Neural cell (in vitro differentiated cells): ENCODE measurements around the gene KCNMB4. TPM values are rescaled to one million over a fixed set of nuclear protein-coding genes. Genes with fewer than 3 reads are reported as not detected.

Experiments
- H2AFZ ChIP-seq: fragments of 200-600, 300-800 bp; sonication (generic), shearing (Covaris generic); 2 replicates; pipeline ENCODE4 v1.6.0; 2014; ENCODE audit warnings: low read depth, mild to moderate bottlenecking, antibody characterized with exemption, low read length, moderate library complexity
- H3F3A ChIP-seq: fragments of 200-600 bp; shearing (Covaris generic); 2 replicates; pipeline ENCODE4 v1.6.1; 2016; ENCODE audit warnings: mild to moderate bottlenecking, moderate library complexity, mixed read lengths, antibody characterized with exemption, low read length; ENCODE audit not compliant: insufficient read depth, poor library complexity, severe bottlenecking
- H3K27ac ChIP-seq: fragments of 200-600, 300-800 bp; sonication (generic), shearing (Covaris generic); 2 replicates; pipeline ENCODE4 v1.5.1; 2014; ENCODE audit warnings: mild to moderate bottlenecking, low read length, moderate library complexity
- H3K27me3 ChIP-seq: fragments of 300-800, 200-600 bp; sonication (generic), shearing (Covaris generic); 2 replicates; pipeline ENCODE4 v1.6.0; 2014; ENCODE audit warnings: mild to moderate bottlenecking, low read depth, low read length, moderate library complexity; ENCODE audit not compliant: insufficient read depth
- H3K36me3 ChIP-seq: fragments of 300-800, 200-600 bp; sonication (generic), shearing (Covaris generic); 2 replicates; pipeline ENCODE4 v1.5.1; 2014; ENCODE audit warnings: mild to moderate bottlenecking, antibody characterized with exemption, low read length, moderate library complexity; ENCODE audit not compliant: insufficient read depth
- H3K4me2 ChIP-seq: fragments of 300-800, 200-600 bp; sonication (generic), shearing (Covaris generic); 2 replicates; pipeline ENCODE4 v1.6.0; 2014; ENCODE audit warnings: mild to moderate bottlenecking, low read length
- H3K4me3 ChIP-seq: fragments of 300-800, 200-600 bp; sonication (generic), shearing (Covaris generic); 2 replicates; pipeline ENCODE4 v1.5.1; 2014; ENCODE audit warnings: mild to moderate bottlenecking, low read length, moderate library complexity
- H3K79me2 ChIP-seq: fragments of 200-600 bp; shearing (Covaris generic); replicated peaks from 2 replicates; pipeline ENCODE4 v1.6.0; 2014; ENCODE audit warnings: mild to moderate bottlenecking, low read length, moderate library complexity; ENCODE audit not compliant: insufficient read depth
- H3K9ac ChIP-seq: fragments of 300-800, 200-600 bp; sonication (generic), shearing (Covaris generic); 2 replicates; pipeline ENCODE4 v1.6.1; 2016; ENCODE audit warnings: mild to moderate bottlenecking, low read length, mixed read lengths
- H3K9me2 ChIP-seq: fragments of 200-600 bp; shearing (Covaris generic); 2 replicates; pipeline ENCODE4 v1.6.1; 2016; ENCODE audit warnings: mild to moderate bottlenecking, low read length, mixed read lengths; ENCODE audit not compliant: insufficient read depth
- H3K9me3 ChIP-seq: fragments of 200-600, 300-800 bp; sonication (generic), shearing (Covaris generic); 2 replicates; pipeline ENCODE4 v1.6.1; 2016; ENCODE audit warnings: mild to moderate bottlenecking, mixed run types, low read length, moderate library complexity, mixed read lengths
- H4K20me1 ChIP-seq: fragments of 200-600 bp; shearing (Covaris generic); 2 replicates; pipeline ENCODE4 v1.6.1; 2016; ENCODE audit warnings: mild to moderate bottlenecking, mixed run types; ENCODE audit not compliant: insufficient read depth
- EP300 ChIP-seq: fragments of 450-650 bp; conservative IDR thresholded peaks from 2 replicates; pipeline ENCODE4 v1.6.1; 2014; ENCODE audit warnings: antibody characterized with exemption, mild to moderate bottlenecking, moderate library complexity; ENCODE audit not compliant: poor library complexity, severe bottlenecking
- EZH2 ChIP-seq: fragments of 200-600, 300-800 bp; shearing (Covaris generic), sonication (generic); IDR thresholded peaks from 2 replicates; pipeline ENCODE4 v1.6.1; 2014; ENCODE audit warnings: antibody characterized with exemption, low read length, borderline replicate concordance, mild to moderate bottlenecking; ENCODE audit not compliant: insufficient read depth, poor library complexity, severe bottlenecking
- MXI1 ChIP-seq: fragments of 450-650 bp; conservative IDR thresholded peaks from 2 replicates; pipeline ENCODE4 v1.6.1; 2014; ENCODE audit warnings: antibody characterized with exemption, mild to moderate bottlenecking; ENCODE audit not compliant: poor library complexity, severe bottlenecking
- POLR2AphosphoS5 ChIP-seq: IDR thresholded peaks from 2 replicates; pipeline ENCODE4 v1.6.1; 2012
- RAD21 ChIP-seq: fragments of 450-650 bp; conservative IDR thresholded peaks from 2 replicates; pipeline ENCODE4 v1.6.1; 2014; ENCODE audit warnings: antibody characterized with exemption, mild to moderate bottlenecking, moderate library complexity
- SMC3 ChIP-seq: fragments of 450-650 bp; conservative IDR thresholded peaks from 2 replicates; pipeline ENCODE4 v1.6.1; 2014; ENCODE audit warnings: antibody characterized with exemption, mild to moderate bottlenecking, moderate library complexity; ENCODE audit not compliant: poor library complexity
- polyA plus RNA-seq: library from polyadenylated mRNA; depleted of rRNA; stranded (reverse); fragments of >200 nt; gene quantifications from 2 replicates; pipeline ENCODE4 v1.2.3, GENCODE V29; 2014
- TF ChIP-seq, protein P1 (sequence below): fragments of 450-650 bp; IDR thresholded peaks from 2 replicates; pipeline ENCODE4 v1.5.1; 2014; ENCODE audit warnings: antibody characterized with exemption, mild to moderate bottlenecking, moderate library complexity; ENCODE audit not compliant: poor library complexity, severe bottlenecking
- TF ChIP-seq, protein P2 (sequence below): IDR thresholded peaks from 2 replicates; pipeline ENCODE4 v1.6.1; 2012; ENCODE audit warnings: borderline replicate concordance

Gene KCNMB4
- polyA plus RNA-seq, 1 donor from 2014 or later: 26.4 TPM

DNA sequence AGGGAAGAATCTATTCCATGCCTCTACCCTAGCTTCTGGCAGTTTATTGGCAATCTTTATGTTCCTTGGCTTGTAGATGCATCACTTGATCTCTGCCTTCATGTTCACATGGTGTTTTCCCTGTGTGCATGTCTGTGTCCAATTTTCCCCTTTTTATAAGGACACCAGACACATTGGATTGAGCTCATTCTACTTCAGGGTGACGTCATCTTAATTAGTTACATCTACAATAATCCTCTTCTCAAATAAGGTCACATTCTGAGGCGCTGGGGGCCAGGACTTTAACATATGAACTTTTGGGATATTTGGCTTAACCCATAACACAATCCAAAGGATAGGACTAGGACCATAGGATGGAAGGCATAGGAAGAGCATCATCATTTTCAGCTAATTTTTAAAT lies 101.4 kb downstream of the KCNMB4 start:
- no peak overlapping the region for H3K4me3 ChIP-seq
- no peaks in the 10 kb centered on the region for H3K79me2 ChIP-seq
- no peaks in the 10 kb centered on the region for H4K20me1 ChIP-seq
- no peaks in the 10 kb centered on the region for H3K9me2 ChIP-seq
- H2AFZ ChIP-seq: no peak overlapping the region
- no peaks in the 10 kb centered on the region for H3K27me3 ChIP-seq
- peaks cover 7% of the 10 kb centered on the region for H3K9me3 ChIP-seq
- H3F3A ChIP-seq: no peaks in the 10 kb centered on the region
- TF ChIP-seq POLR2AphosphoS5 (no peak), RAD21 (no peak), MXI1 (no peak), SMC3 (no peak), EZH2 (no peak)
- TF ChIP-seq, protein P1, sequence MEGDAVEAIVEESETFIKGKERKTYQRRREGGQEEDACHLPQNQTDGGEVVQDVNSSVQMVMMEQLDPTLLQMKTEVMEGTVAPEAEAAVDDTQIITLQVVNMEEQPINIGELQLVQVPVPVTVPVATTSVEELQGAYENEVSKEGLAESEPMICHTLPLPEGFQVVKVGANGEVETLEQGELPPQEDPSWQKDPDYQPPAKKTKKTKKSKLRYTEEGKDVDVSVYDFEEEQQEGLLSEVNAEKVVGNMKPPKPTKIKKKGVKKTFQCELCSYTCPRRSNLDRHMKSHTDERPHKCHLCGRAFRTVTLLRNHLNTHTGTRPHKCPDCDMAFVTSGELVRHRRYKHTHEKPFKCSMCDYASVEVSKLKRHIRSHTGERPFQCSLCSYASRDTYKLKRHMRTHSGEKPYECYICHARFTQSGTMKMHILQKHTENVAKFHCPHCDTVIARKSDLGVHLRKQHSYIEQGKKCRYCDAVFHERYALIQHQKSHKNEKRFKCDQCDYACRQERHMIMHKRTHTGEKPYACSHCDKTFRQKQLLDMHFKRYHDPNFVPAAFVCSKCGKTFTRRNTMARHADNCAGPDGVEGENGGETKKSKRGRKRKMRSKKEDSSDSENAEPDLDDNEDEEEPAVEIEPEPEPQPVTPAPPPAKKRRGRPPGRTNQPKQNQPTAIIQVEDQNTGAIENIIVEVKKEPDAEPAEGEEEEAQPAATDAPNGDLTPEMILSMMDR: no peak
- TF ChIP-seq, protein P2, sequence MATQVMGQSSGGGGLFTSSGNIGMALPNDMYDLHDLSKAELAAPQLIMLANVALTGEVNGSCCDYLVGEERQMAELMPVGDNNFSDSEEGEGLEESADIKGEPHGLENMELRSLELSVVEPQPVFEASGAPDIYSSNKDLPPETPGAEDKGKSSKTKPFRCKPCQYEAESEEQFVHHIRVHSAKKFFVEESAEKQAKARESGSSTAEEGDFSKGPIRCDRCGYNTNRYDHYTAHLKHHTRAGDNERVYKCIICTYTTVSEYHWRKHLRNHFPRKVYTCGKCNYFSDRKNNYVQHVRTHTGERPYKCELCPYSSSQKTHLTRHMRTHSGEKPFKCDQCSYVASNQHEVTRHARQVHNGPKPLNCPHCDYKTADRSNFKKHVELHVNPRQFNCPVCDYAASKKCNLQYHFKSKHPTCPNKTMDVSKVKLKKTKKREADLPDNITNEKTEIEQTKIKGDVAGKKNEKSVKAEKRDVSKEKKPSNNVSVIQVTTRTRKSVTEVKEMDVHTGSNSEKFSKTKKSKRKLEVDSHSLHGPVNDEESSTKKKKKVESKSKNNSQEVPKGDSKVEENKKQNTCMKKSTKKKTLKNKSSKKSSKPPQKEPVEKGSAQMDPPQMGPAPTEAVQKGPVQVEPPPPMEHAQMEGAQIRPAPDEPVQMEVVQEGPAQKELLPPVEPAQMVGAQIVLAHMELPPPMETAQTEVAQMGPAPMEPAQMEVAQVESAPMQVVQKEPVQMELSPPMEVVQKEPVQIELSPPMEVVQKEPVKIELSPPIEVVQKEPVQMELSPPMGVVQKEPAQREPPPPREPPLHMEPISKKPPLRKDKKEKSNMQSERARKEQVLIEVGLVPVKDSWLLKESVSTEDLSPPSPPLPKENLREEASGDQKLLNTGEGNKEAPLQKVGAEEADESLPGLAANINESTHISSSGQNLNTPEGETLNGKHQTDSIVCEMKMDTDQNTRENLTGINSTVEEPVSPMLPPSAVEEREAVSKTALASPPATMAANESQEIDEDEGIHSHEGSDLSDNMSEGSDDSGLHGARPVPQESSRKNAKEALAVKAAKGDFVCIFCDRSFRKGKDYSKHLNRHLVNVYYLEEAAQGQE: no peak
- no peaks in the 10 kb centered on the region for H3K36me3 ChIP-seq
- no peak overlapping the region for H3K4me2 ChIP-seq
- H3K9ac ChIP-seq: no peak overlapping the region
- no peak overlapping the region for H3K27ac ChIP-seq

DNA sequence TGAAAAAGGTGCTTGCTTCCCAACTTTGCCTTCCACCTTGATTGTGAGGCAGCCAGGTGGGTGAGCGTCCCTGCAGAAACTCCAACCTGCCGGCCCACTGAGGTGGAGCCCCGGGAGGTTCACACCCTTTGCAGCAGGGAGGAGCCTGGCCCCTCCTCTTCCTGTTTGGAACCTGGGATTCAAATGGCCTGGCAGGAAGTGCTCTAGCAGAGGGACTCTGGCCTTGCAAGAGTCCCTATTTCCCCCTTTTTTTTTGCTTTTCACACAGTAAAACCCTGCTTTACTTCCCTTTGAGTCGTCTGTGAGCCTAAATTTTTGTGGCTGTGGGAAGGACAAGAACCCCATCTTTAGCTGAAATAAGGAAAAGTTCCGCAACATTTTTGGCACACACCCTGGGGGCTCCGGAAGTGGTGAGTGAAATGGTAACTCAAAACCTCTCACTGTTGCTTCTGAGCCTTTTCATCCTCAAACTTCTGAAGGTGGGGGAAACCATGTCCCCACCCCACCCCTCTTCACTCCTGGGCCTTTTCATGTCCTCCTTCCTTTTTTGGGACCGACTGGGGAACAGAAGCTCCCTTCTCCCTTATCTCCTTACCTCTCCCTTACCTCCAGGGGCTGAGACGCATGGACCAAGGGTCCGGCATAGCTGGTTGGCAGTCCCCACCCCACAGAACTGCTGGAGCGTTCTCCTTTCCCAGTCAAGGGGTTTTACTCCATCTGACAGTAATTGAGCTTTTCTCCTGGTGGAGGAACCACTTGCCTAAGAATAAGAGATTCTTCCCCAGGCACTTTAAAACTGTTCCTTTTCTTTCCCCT lies 102.0 kb downstream of the KCNMB4 start:
- Histone ChIP-seq H3K9me3 (peaks cover 7% of the 10 kb centered on the region), H3K79me2 (no peaks in the 10 kb centered on the region), H3K9me2 (no peaks in the 10 kb centered on the region), H3K9ac (no peak overlapping the region), H3K27ac (no peak overlapping the region), H2AFZ (no peak overlapping the region), H3K36me3 (no peaks in the 10 kb centered on the region), H3K4me2 (no peak overlapping the region), H3K27me3 (no peaks in the 10 kb centered on the region), H3F3A (no peaks in the 10 kb centered on the region), H4K20me1 (no peaks in the 10 kb centered on the region), H3K4me3 (no peak overlapping the region)
- TF ChIP-seq MXI1: no peak
- TF ChIP-seq RAD21: no peak
- TF ChIP-seq, protein P2: no peak
- TF ChIP-seq EP300: no peak
- TF ChIP-seq EZH2: no peak
